ENCODE measurements around the gene C8B. TPM values are rescaled to one million over a fixed set of nuclear protein-coding genes. Genes with fewer than 3 reads are reported as not detected.

C8B gene
- total and polyA plus RNA-seq, 2 of the 13 experiments (the other 11 are each of a cell fraction or from before 2014, with no cell fraction given) = 8.4 to 11.3 TPM

DNA sequence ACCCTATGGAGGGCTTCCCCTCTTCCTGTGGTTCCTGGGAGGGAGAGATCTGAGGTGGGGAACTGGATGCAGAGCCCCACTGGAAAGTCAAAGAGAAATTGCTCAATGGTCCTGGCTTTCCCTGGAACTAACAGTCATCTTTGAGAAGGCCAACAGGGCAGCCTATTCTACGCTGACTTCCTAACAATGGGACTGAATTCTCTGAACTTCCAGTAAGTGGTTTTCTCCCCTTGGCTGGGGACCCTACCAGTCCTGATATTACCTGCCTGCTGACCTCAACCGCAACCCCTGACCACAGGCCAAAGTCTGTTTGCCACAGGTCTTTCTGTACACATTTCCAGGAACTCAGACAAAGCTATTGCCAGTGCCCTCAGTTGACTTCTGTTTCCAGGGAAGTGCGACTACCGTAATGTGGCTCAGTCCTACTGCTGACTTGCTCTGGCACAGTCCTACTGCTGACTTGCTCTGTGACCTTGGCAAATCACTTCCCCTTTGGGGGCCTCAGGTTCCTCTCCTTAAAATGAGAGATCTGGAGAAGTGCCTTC is 55.3 kb downstream of the C8B start:
- WGBS (ENCODE audit: low lambda C conversion rate) = 0% methylated on average over 4 of the region's 4 CpGs
- Histone ChIP-seq H3K9ac (ENCODE audit: insufficient read depth, low read depth, low read length) (peak overlapping the region; percentile 66), H2AFZ (ENCODE audit: low read length) (no peak overlapping the region), H3K9me3 (ENCODE audit: low read length) (no peaks in the 10 kb centered on the region), H3K79me2 (ENCODE audit: insufficient read depth, low read length) (no peaks in the 10 kb centered on the region), H4K20me1 (ENCODE audit: insufficient read depth, low read length) (no peaks in the 10 kb centered on the region), H3K36me3 (replicated peaks in 1 of 2; ENCODE audit: control insufficient read depth in 1 of 2, insufficient read depth in 2 of 2, low read length in 2 of 2) (no peaks in the 10 kb centered on the region), H3K4me2 (ENCODE audit: low read depth, low read length) (peak overlapping the region; percentile 62), H3K27ac (ENCODE audit: extremely low read length, insufficient read depth, low read length) (peak overlapping the region; percentile 92), H3K27me3 (ENCODE audit: control insufficient read depth in 1 of 2, insufficient read depth in 2 of 2, low read length in 2 of 2) (no peaks in the 10 kb centered on the region), H3K4me3 (replicated peaks in 1 of 3; ENCODE audit: insufficient read depth in 1 of 3, low read depth in 2 of 3, low read length in 3 of 3) (peak overlapping the region in 1 of 3 experiments; percentile 11; a peak in 1 of 6 replicates), H3K4me1 (ENCODE audit: insufficient read depth, low read length) (peaks cover 77% of the 10 kb centered on the region)
- BruUV-seq (replicated peaks) = no TSS peak
- POLR2A ChIA-PET = interaction anchor here (1.1 to 4.9 kb wide), 14 partner anchors 9 to 148 kb away, joined by 3 to 63 read pairs (median 8); partner anchors contain the start of genes C8A, C8B and FYB2
- DNase-seq (ENCODE audit: low spot score) (peak; percentile 96), ATAC-seq (peak; percentile 87), FAIRE-seq (peak; percentile 96)
- intact Hi-C loops (cut with micrococcal nuclease; ENCODE audit: unreplicated experiment) (loop anchor here (1.0 to 2.0 kb wide), 3 partner anchors 56 to 76 kb away; partner anchors contain the start of genes C8A and C8B), in situ Hi-C loops (cut with HindIII; ENCODE audit: extremely low pct_ligation_motif_present, low pct_unique_long_range_greater_than_20kb) (loop anchor here (5.0 kb wide), 1 partner anchor 58 kb away; the partner anchor contains the start of gene C8A)
- CTCF ChIA-PET (ENCODE audit: low intra/inter-chr PET ratio, low total read pairs) = no interaction called here
- TF ChIP-seq ZFAT (CRISPR knock-in tag; conservative IDR thresholded peaks at IDR 0.05) = no peak
- no peak for TF ChIP-seq ZNF382 (CRISPR knock-in tag; IDR thresholded peaks at IDR 0.05; ENCODE audit: borderline replicate concordance)
- no peak for TF ChIP-seq SP1 (IDR thresholded peaks at IDR 0.05)
- peak; percentile 60; the same call in 1 of the 2 replicates for TF ChIP-seq SP1 (CRISPR knock-in tag; IDR thresholded peaks at IDR 0.05)
- no peak for TF ChIP-seq MYNN (CRISPR knock-in tag; IDR thresholded peaks at IDR 0.05; ENCODE audit: low read depth)
- no peak for TF ChIP-seq PLRG1 (conservative IDR thresholded peaks at IDR 0.05)
- TF ChIP-seq, protein P1, sequence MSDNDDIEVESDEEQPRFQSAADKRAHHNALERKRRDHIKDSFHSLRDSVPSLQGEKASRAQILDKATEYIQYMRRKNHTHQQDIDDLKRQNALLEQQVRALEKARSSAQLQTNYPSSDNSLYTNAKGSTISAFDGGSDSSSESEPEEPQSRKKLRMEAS (IDR thresholded peaks at IDR 0.05) = peak; percentile 53; the same call in 1 of the 2 replicates
- no peak for TF ChIP-seq ZNF883 (CRISPR knock-in tag; IDR thresholded peaks at IDR 0.05; ENCODE audit: not compliant biosample characterization)
- TF ChIP-seq, protein P2, sequence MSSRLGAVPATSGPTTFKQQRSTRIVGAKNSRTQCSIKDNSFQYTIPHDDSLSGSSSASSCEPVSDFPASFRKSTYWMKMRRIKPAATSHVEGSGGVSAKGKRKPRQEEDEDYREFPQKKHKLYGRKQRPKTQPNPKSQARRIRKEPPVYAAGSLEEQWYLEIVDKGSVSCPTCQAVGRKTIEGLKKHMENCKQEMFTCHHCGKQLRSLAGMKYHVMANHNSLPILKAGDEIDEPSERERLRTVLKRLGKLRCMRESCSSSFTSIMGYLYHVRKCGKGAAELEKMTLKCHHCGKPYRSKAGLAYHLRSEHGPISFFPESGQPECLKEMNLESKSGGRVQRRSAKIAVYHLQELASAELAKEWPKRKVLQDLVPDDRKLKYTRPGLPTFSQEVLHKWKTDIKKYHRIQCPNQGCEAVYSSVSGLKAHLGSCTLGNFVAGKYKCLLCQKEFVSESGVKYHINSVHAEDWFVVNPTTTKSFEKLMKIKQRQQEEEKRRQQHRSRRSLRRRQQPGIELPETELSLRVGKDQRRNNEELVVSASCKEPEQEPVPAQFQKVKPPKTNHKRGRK (CRISPR knock-in tag; IDR thresholded peaks at IDR 0.05) = peak; percentile 71; the same call in 1 of the 2 replicates
- peak; percentile 98 for TF ChIP-seq ZBTB7B (CRISPR knock-in tag; IDR thresholded peaks at IDR 0.05)
- TF ChIP-seq RFXAP (CRISPR knock-in tag; IDR thresholded peaks at IDR 0.05; ENCODE audit: borderline replicate concordance) = peak; percentile 90
- TF ChIP-seq ZNF326 (CRISPR knock-in tag; IDR thresholded peaks at IDR 0.05; ENCODE audit: borderline replicate concordance) = no peak
- peak; percentile 92 for TF ChIP-seq NFIC (IDR thresholded peaks at IDR 0.05; ENCODE audit: low read length)
- no peak for TF ChIP-seq ZNF780A (CRISPR knock-in tag; IDR thresholded peaks at IDR 0.05)
- TF ChIP-seq ONECUT2 (CRISPR knock-in tag; IDR thresholded peaks at IDR 0.05) = peak; percentile 36; the same call in 1 of the 2 replicates
- TF ChIP-seq HNRNPLL (IDR thresholded peaks at IDR 0.05; ENCODE audit: low read depth, low read length, poor library complexity, severe bottlenecking) = peak; percentile 34
- TF ChIP-seq, protein P3, sequence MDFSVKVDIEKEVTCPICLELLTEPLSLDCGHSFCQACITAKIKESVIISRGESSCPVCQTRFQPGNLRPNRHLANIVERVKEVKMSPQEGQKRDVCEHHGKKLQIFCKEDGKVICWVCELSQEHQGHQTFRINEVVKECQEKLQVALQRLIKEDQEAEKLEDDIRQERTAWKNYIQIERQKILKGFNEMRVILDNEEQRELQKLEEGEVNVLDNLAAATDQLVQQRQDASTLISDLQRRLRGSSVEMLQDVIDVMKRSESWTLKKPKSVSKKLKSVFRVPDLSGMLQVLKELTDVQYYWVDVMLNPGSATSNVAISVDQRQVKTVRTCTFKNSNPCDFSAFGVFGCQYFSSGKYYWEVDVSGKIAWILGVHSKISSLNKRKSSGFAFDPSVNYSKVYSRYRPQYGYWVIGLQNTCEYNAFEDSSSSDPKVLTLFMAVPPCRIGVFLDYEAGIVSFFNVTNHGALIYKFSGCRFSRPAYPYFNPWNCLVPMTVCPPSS (IDR thresholded peaks at IDR 0.05) = no peak
- TF ChIP-seq, protein P4, sequence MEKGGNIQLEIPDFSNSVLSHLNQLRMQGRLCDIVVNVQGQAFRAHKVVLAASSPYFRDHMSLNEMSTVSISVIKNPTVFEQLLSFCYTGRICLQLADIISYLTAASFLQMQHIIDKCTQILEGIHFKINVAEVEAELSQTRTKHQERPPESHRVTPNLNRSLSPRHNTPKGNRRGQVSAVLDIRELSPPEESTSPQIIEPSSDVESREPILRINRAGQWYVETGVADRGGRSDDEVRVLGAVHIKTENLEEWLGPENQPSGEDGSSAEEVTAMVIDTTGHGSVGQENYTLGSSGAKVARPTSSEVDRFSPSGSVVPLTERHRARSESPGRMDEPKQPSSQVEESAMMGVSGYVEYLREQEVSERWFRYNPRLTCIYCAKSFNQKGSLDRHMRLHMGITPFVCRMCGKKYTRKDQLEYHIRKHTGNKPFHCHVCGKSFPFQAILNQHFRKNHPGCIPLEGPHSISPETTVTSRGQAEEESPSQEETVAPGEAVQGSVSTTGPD (CRISPR knock-in tag; IDR thresholded peaks at IDR 0.05) = peak; percentile 96
- no peak for TF ChIP-seq ZNF776 (CRISPR knock-in tag; IDR thresholded peaks at IDR 0.05)
- TF ChIP-seq MTF2 (CRISPR knock-in tag; IDR thresholded peaks at IDR 0.05; ENCODE audit: borderline replicate concordance) = no peak
- no peak for TF ChIP-seq ZNF33B (CRISPR knock-in tag; IDR thresholded peaks at IDR 0.05)
- no peak for TF ChIP-seq HNRNPL (IDR thresholded peaks at IDR 0.05; ENCODE audit: low read depth, low read length)
- no peak for TF ChIP-seq PHB2 (IDR thresholded peaks at IDR 0.05; ENCODE audit: partially characterized antibody)

Measured in HepG2 (cell line).